GM21619 (cell line): ENCODE results near the gene STUB1.
A peak's percentile ranks its signal among the peaks of the same experiment; 100 is the strongest.

Source experiments
- ATAC-seq: cut with Tn5 transposase; IDR thresholded peaks from one replicate; pipeline ENCODE4 v1.9.1; 2021; ENCODE audit not compliant: unreplicated experiment

Gene STUB1

GRCh38 chr16:722835-723633 is 42.8 kb downstream of the STUB1 start:
- ATAC-seq: no peak

- ATAC-seq: no peak
These were observed 43.5 kb downstream of the STUB1 start for GRCh38 chr16:723695-724094.

- ATAC-seq: no peak
These were observed 44.2 kb downstream of the STUB1 start for GRCh38 chr16:724188-725040.

- ATAC-seq: no peak
These were observed 44.8 kb downstream of the STUB1 start for GRCh38 chr16:725041-725376.

- no peak for ATAC-seq
These were observed 45.4 kb downstream of the STUB1 start for GRCh38 chr16:725463-726187.

GRCh38 chr16:726188-726437 is 45.9 kb downstream of the STUB1 start:
- ATAC-seq: no peak

- peak; percentile 14 for ATAC-seq
These were observed 46.5 kb downstream of the STUB1 start, which contains the start of the genes CCDC78 and HAGHL for GRCh38 chr16:726438-727290. CCDC78 (minus strand) TSS chr16:726443; CDS start chr16:726367, 76 bp downstream. HAGHL (plus strand) TSS chr16:727106; CDS start chr16:727510, 404 bp downstream.

- peak; percentile 11 for ATAC-seq
These were observed 47.2 kb downstream of the STUB1 start for GRCh38 chr16:727291-727977.

GRCh38 chr16:728131-728889 is 48.1 kb downstream of the STUB1 start:
- peak; percentile 33 for ATAC-seq

- no peak for ATAC-seq
These were observed 48.9 kb downstream of the STUB1 start for GRCh38 chr16:728890-729744.

- no peak for ATAC-seq
These were observed 49.8 kb downstream of the STUB1 start for GRCh38 chr16:729768-730665.

GRCh38 chr16:730666-731509 is 50.7 kb downstream of the STUB1 start:
- ATAC-seq: no peak

GRCh38 chr16:732332-732731 is 52.1 kb downstream of the STUB1 start:
- ATAC-seq: no peak
